EL (cell line): ENCODE results near the gene GRAMD2A.

ENCODE experiments used
- DNase-seq: peaks from one replicate; pipeline ENCODE4 v3.0.0-alpha.2; 2016

Gene GRAMD2A

DNA sequence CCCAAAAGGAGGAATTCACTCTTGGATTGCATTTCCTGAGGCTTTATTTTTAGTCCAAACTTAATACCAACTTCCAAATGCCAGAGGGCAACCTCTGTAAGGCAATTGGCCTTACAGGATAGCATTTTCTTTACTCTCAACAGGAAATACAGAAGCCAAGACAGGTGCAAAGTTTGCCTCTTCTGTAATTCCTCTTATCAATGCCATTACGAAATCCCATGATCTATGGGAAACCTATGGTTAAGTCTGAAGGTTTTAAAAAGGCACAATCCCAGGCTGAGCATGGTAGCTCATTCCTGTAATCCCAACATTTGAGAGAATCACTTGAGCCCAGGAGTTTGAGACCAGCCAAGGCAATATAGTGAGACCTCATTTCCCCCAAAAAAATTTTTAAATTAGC lies 18.5 kb upstream of the GRAMD2A start:
- no peak for DNase-seq

- no peak for DNase-seq
These were observed 10.0 kb upstream of the GRAMD2A start for GRCh38 chr15:72207558-72208085.

GRCh38 chr15:72206677-72207000 lies 9.1 kb upstream of the GRAMD2A start:
- no peak for DNase-seq

DNA sequence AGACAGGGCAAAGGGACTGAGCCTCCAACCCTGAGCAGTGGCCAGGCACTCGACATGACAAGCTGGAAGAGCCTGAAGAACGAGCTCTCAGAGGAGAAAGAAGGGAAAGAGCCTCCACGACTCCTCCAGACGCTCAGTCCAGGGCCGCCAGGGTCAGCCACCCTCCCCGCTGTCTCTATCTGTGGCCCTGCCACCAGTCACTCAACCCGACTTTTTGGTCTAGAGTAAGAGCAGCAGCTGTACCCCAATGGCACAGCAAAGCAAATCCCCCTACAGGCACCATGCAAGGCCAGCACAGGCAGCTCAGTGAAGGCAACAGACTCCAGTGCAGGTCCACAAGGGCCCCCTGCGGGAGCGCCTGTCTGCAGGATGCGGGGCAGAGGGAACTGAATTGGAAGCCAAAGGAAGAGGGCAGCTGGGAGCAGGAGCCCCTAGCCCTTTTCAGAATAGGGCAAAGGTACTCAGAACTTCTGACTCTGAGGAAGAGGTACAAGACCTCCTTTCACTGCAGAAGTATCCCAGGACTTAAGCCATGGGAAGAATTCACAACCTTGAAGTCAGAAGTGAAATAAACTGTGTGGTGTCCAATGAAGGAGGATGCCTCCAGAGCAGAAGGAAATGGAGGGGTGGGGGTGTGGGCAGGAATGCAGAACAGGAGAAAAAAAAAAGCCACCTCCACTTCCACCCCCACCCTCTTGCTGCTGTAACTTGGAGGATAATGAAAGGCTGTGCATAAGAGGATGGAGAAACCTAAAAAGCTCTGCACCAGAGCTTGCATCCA lies 8.5 kb upstream of the GRAMD2A start:
- no peak for DNase-seq

DNA sequence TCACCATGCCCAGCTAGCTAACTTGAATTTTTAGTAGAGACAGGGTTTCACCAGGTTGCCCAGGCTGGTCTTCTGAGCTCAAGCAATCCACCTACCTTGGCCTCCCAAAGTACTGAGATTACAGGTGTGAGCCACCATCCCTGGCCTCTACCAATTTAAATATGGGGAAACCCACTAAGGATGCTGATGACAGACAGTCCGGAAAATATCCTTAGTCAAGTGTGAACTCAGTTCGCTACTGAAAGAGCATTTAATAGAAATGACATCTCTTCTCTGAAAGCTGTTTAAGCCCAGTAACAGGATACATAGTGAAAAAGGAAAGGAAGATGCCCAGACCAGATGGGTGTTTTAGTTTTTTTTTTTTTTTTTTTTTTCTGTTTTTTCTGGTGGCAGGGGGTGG lies 7.7 kb upstream of the GRAMD2A start:
- DNase-seq, result no peak

- peak; percentile 88 for DNase-seq
These were observed 5.9 kb upstream of the GRAMD2A start for GRCh38 chr15:72203507-72203837.

GRCh38 chr15:72202801-72203506 lies 5.4 kb upstream of the GRAMD2A start:
- DNase-seq, result no peak

- DNase-seq, result no peak
These were observed 4.7 kb upstream of the GRAMD2A start for GRCh38 chr15:72202302-72202701.

GRCh38 chr15:72201391-72201921 lies 3.9 kb upstream of the GRAMD2A start:
- no peak for DNase-seq

DNA sequence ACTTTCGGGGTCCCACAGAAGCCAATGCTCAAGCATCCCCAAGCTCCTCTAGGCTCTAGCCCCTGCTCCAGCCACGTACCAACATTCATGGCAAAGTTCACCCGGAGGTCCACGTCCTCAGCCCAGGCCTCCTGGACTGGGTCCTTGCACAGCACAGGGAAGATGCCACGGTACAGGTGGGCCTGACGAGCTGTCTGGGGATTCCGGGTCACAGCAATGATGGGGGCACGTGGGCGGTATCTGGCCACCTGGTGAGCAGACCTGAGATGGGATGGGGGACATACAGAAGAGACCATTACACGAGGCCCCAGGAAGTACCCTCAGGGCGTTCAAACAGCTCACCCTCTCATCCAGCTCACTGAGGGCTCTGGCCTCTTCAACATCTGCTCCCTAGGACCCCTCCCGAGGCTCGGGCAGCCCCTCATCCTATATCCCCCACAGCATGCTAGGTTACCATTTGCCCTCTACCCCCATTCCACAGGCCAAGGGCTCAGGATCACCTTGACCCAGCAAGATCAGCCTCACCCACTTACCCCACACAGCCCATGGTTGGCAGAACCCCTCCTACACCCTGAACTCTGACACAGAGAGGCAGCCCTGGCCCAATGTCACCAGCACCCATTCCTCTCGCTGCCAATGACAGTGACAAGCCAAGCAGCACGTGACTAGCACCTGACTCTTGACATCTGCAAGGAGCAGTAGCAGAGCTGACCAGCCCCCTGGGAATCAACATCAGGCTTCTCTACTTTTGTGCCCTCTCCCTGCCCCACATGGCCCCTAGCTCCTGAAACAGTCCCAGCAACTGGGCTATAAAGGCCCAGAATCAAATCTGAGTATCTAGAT lies 3.0 kb upstream of the GRAMD2A start:
- no peak for DNase-seq

DNA sequence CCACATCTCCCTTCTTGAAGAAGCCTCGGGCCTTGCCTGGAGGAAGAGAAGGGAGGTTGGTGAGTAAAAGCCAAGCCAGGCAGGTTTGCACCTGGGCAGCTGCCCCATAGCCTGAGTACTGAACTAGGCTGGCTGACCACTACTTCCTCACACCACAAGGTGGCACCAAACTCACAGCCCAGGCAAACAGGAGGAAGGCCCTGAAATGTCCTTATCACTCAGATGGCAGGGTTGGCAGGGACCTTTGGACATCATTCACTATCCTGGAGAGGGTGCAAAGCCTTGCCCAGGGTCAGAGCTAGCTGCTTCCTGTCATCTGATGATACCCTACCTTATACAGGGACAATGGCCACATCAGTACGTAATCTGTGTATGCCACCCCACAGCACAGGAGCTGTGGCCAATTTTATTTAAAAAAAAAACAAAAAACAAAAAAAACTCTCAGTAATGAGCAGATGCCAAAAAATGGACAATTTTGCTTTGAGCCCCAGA lies 2.2 kb upstream of the GRAMD2A start:
- DNase-seq, result peak; percentile 76

DNA sequence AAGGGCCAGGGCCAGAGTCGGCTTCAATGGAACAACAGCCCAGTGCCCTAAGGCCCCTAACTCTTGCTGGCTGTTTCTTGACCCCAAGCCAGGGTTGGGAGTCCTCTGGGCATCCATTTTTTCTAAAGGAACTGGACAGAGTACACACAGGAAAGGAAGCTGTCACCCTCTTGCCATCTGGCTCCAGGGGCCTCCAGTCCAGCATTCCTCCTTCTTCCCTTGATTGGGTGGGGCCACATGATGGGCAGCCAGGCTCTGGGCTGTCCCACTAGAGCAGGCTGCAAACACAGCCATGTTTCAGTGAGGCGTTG lies 1.6 kb upstream of the GRAMD2A start:
- no peak for DNase-seq

- no peak for DNase-seq
These were observed 993 bp upstream of the GRAMD2A start for GRCh38 chr15:72198356-72199204.

DNA sequence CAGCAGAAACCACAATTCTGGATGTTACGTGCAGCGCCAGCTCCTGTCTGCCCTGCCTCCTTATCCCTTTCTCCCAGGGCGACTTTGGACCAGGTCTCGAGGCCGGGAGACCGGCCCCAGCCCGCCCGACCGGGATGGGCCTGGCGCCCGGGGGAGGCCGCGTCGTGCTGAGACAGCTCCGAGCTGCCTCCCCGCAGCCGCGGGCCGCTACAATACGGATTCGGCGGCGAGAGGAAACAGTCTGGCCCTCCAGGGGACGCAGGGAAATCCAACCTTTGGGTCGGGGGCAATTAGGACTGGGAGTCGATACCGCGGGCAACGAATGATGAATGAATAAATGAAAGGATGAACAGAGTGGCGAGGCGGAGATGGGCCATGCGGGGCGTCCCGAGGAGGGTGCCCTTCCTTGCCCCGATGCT lies 537 bp downstream of the GRAMD2A start:
- no peak for DNase-seq

DNA sequence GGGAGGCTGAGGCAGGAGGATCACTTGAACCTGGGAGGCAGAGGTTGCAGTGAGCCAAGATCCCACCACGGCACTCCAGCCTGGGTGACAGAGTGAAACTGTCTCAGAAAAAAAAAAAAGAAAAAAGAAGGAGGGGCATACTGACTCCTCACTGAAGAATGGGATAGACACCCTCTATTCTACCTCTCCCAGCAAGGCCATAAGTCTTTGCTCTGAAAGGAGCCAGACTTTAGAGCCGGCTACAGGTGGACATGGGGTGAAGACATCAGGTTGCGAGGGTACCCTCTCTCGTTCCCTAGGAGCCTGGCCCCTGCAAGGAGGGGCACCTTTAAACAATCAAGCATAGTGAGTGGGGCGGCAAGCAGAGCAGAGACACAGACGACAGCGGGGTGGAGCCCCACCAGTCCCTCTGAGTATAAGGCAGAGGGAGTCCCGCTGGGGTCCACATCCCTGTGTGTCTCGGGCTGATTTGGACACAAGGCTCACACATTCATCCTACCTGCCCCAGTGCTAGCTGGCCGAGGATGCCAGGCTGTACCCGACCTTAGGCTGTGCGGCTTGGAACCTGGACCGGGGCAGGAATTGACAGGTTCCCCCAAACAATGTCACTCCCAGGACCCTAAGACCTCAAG lies 1.1 kb downstream of the GRAMD2A start:
- no peak for DNase-seq

GRCh38 chr15:72195101-72195511 lies 2.5 kb downstream of the GRAMD2A start:
- no peak for DNase-seq

DNA sequence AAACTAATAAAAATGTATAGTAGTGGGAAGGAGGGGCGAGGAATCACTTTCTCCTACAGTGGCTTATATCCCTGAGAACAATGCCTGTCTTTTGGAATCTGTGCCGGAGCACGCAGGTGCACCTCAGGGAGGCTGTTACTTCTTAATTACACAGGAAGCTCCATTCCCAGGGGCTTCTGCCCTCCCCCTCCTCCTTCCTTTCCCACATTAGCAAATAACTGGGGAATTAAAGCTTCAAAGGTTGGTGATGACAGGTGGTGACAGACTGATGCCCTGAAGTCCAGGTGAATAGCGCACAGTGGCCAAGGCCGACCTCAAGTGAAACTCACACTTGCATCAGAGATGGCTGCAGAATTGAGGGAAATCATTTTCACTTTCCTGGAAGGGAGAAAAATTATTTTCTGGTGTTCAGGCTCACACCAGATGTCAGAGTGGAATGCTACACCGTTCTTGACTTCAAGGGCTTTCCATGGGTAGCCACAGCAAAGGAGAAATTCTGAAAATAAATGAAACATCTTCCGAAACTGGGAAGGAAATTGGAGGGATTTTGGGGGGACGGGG lies 3.7 kb downstream of the GRAMD2A start:
- no peak for DNase-seq

DNA sequence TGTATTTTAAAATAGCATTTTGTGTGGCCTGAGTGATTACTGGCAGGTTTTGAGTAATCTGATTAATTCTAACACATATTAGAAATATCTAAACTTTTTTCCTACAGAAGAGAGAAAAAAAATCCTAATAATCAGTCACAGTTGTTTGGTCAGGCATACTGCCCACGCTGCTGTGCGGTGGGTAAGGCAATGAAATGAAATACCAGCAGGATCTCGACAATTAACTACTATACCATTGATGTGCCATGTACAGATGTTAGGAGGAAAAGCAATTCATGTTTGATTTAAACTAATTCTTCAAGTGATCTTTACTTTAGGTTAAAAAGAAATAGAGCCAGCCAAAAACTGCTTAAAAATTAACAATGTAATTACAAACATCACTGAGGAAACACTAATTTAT lies 5.2 kb downstream of the GRAMD2A start:
- no peak for DNase-seq

DNA sequence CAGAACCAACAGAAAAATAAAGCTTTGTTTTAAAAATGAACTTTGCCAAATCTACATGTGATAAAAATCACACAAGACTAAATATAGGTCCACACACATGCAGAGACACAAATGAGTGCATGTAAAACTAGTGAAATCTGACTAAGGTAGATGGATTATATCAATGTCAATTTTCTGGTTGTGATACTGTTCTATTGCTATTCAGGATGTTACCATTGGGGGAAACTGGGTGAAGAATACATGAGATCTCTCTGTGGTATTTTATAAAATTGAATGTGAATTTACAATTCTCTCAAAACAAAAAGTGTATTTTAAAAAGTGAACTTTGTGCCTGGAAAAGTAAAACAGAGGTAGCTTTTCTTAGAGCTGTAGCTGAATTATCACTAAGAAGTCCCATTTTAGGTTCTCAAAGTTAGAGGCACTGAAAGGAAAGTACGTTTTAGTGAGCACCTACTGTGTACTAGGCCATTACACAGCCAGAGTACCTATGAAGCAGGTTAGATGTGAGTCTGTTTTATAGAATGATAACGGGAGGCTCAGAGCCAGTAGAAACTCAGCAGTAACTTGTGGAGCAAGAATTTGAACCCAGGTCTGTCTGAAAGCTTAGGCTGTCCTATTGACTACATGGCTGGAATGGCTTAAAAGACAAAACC lies 8.2 kb downstream of the GRAMD2A start:
- no peak for DNase-seq

- DNase-seq, result peak; percentile 70
These were observed 13.3 kb downstream of the GRAMD2A start for GRCh38 chr15:72184165-72184811.
